Activated T-cell treated with anti-CD3 and anti-CD28 coated beads, Interleukin-2, amount 50 U/mL, for 4 hours (primary cell): ENCODE measurements around the gene OCEL1. TPM values are rescaled to one million over a fixed set of nuclear protein-coding genes. Genes with fewer than 3 reads are reported as not detected.
A peak's percentile ranks its signal among the peaks of the same experiment; 100 is the strongest.
"Not testable (repeated sequence)": the region's sequence is repeated elsewhere in the genome, so short reads cannot be mapped to it uniquely, and the experiment has no call there.

Source experiments
- ATAC-seq, 2 donors: fragments of 200-7000 bp; cut with Tn5 transposase; one replicate each; pipeline ENCODE4 v1.10.0; 2021
- DNase-seq: peaks from one replicate; pipeline ENCODE4 v3.0.0-alpha.2; 2020
- H3K27me3 Mint-ChIP-seq: one replicate; pipeline ENCODE4 v1.8.0; 2021; ENCODE audit warnings: low read depth, mixed read lengths
- H3K36me3 Mint-ChIP-seq: one replicate; pipeline ENCODE4 v1.8.0; 2022; ENCODE audit warnings: mixed read lengths; ENCODE audit not compliant: insufficient read depth
- H3K4me1 Mint-ChIP-seq: one replicate; pipeline ENCODE4 v1.8.0; 2021; ENCODE audit warnings: low read depth, mixed read lengths
- H3K4me3 Mint-ChIP-seq: one replicate; pipeline ENCODE4 v1.8.0; 2021; ENCODE audit warnings: mild to moderate bottlenecking, moderate library complexity, mixed read lengths
- H3K9me3 Mint-ChIP-seq: one replicate; pipeline ENCODE4 v1.8.0; 2021; ENCODE audit warnings: mixed read lengths
- total RNA-seq, 3 donors: library from RNA; stranded (reverse); gene quantifications; one replicate each; pipeline ENCODE4 v1.2.1, GENCODE V29; 2021

The OCEL1 gene
- total RNA-seq, 3 donors from 2014 or later: 5.0 to 8.0 (median 5.4) TPM

DNA sequence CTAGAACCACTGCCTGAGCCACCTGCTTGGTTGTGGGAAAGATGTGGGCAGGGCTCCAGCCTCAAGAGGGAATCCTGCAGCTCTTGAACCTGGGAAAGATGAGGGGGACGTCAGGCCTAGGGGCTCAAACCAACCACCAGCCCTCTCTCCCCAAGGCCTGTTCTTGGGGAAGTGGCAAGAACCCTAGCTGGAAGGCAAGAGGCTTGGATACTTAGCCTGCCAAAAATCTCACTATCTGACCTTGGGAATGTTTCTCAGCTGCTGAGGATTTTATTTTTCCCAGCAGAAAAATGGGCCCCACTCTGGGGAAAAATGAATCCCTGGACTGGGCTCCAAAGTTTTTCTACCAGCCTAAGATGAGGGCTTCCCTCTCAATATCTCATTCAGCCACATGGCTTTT lies 33.9 kb downstream of the OCEL1 start:
- Mint-ChIP-seq H3K4me1 (peaks cover 13% of the 10 kb centered on the region), H3K36me3 (no peaks in the 10 kb centered on the region), H3K27me3 (no peaks in the 10 kb centered on the region), H3K4me3 (no peak overlapping the region), H3K9me3 (no peaks in the 10 kb centered on the region)
- no peak for ATAC-seq
- DNase-seq: no peak

DNA sequence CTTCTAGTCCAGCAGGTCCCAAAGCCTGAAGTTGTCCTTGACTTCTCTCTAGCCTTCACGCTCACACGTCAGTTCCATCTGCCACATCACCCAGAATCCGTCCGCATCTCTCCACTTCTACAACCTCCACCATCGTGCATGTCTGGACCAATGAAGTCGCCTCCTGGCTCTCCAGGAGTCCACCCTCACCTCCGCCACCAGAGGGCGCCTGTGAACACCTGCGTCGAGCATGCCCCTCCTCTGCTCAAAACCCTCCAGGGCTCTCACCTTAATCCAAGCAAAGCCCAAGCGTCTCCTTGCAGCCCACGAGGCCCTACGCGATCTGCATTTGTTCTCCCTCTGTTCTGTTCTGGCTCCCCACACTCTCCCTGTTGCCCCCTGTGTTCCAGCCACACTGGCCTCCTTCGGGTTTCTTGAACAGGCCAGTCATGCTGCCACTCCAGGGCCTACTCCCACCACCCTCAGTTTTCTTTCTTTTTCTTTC lies 34.9 kb downstream of the OCEL1 start:
- H3K9me3 Mint-ChIP-seq: no peaks in the 10 kb centered on the region
- H3K4me3 Mint-ChIP-seq: no peak overlapping the region
- DNase-seq (peak; percentile 88), ATAC-seq (peak; percentile 100)
- H3K27me3 Mint-ChIP-seq: no peaks in the 10 kb centered on the region
- H3K36me3 Mint-ChIP-seq: no peaks in the 10 kb centered on the region
- H3K4me1 Mint-ChIP-seq: peaks cover 13% of the 10 kb centered on the region

DNA sequence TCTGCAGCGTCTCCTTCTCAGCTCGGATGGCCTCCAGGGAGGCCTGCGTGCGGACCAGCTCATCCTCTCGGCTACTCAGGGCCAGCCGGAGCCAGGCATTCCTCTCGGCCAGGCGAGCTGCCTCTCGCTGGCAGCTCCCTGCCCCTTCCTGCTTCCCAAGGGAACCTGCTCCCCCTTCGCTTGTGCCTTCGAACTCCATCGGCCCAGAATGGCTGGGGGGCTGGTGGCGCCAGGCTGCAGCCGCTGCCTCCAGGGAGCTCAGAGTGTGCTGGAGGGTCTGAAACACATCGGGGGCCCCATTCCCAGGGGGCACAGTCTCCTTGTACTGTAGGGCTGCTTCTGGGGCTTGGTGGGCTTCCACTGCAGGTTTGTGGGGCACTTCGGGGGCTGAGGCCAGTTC lies 36.5 kb downstream of the OCEL1 start:
- no peak overlapping the region for H3K4me3 Mint-ChIP-seq

DNA sequence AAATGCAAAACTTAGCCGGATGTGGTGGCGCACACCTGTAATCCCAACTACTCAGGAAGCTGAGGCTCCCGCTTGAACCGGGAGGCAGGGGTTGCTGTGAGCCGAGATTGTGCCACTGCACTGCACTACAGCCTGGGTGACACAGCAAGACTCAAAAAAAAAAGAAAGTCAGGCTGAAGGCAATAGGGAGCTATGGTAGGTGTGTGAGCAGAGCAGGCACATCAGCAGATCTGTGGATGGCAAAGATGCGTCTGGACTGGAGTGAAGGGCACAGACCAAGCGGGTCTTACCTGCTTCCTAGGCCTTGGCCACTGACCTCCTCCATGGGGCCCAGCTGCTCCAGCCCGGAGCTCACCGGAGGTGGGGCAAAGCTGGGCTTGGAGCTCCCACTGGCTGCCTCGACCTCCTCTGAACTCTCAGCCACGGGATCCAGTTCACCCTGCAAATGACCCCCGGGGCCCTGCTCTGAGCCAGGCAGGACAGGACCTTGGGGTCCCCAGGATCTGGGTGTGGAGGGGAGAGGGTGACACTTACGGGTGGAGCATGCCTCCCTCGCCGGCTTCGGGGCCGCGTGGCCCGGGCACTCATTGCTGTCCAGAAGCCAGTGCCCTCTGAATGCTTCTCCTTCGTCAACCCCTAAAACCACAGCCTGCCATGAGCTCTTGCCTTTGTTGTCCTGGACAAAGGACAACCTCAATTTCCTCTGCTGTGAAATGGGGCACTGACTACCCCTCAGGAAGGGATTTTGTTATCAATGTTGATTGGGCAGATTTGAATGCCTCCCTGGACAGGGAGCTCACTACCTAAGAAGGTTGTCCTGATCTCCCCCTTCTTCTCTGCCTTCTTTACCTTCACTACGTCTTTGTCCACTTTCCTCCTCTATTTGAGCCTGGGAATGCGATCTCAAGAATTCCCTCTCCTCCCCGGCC lies 38.0 kb downstream of the OCEL1 start:
- ATAC-seq (no peak), DNase-seq (no peak)
- H3K27me3 Mint-ChIP-seq: no peaks in the 10 kb centered on the region
- peaks cover 4% of the 10 kb centered on the region for H3K9me3 Mint-ChIP-seq
- no peaks in the 10 kb centered on the region for H3K36me3 Mint-ChIP-seq
- no peak overlapping the region for H3K4me3 Mint-ChIP-seq
- H3K4me1 Mint-ChIP-seq: peaks cover 30% of the 10 kb centered on the region

More for the DNA sequence above, 36.5 kb downstream of the OCEL1 start:
- ATAC-seq: no peak
- H3K27me3 Mint-ChIP-seq: no peaks in the 10 kb centered on the region
- no peak for DNase-seq
- H3K9me3 Mint-ChIP-seq: peaks cover 4% of the 10 kb centered on the region
- H3K36me3 Mint-ChIP-seq: no peaks in the 10 kb centered on the region
- H3K4me1 Mint-ChIP-seq: peaks cover 22% of the 10 kb centered on the region

DNA sequence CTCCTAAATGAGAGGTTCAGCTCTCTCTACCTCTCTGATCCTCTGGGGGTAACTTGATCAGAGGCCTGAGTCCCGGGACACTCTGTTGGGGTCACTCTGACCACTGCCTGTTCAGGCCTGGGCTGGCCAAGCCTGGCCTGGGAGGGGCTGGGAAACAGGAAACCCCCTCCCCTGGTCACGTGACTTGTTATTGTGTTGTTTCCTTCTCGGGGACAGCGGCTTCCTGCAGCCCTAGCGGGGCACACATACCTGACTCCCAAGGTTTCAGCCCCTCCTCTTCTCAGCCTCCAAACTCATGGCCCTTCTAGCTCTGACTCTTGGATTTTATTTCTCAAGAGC lies 38.6 kb downstream of the OCEL1 start, which contains the start of gene USHBP1:
TSS of gene USHBP1 (minus strand) at position 105 of the 339 bp plus-strand sequence. CDS start 446 bp downstream, outside the sequence.
- Mint-ChIP-seq H3K9me3 (peaks cover 4% of the 10 kb centered on the region), H3K27me3 (no peaks in the 10 kb centered on the region), H3K4me3 (no peak within 1 kb of the TSS), H3K4me1 (peaks cover 30% of the 10 kb centered on the region), H3K36me3 (no peaks in the 10 kb centered on the region)
- no peak for DNase-seq
- no peak for ATAC-seq

DNA sequence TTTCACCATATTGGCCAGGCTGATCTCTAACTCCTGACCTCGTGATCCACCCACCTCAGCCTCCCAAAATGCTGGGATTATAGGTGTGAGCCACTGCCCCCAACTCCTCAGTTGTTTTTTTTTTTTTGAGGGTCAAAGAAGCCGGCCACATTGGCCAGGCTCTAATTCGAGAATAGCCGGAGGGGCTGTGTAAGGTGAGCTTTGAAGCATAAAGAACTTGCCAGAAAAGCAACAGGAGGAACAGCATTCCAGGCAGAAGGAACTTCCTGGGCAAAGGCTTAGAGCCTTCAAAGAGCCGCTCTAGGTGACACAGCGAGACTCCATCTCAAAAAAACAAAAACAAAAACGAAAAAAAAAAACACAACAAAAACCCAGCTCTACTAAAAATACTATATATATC lies 40.0 kb downstream of the OCEL1 start:
- H3K36me3 Mint-ChIP-seq: peaks cover 2% of the 10 kb centered on the region
- H3K4me1 Mint-ChIP-seq: peaks cover 24% of the 10 kb centered on the region
- H3K4me3 Mint-ChIP-seq: no peak overlapping the region
- ATAC-seq (no peak), DNase-seq (no peak)
- no peaks in the 10 kb centered on the region for H3K27me3 Mint-ChIP-seq
- H3K9me3 Mint-ChIP-seq: peaks cover 4% of the 10 kb centered on the region

DNA sequence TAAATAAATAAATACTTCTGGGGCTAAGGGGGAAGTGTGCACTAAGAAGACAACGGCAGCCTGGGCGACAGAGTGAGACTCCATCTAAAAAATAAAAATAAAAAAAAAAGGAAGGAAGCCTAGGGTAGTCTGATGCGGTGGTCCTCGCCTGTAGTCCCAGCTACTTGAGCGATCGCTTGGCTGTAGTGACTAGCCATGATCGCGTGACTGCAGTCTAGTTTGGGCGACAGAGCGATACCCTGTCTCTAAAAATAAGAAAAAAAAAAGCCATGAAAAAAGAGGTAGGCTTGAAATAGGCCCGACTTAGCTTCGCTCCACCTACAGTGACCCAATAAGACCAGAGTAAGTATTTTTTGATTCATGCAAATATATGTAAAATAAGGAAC lies 40.6 kb downstream of the OCEL1 start:
- Mint-ChIP-seq H3K9me3 (peaks cover 4% of the 10 kb centered on the region), H3K4me3 (peak overlapping the region; percentile 93), H3K36me3 (peaks cover 6% of the 10 kb centered on the region), H3K4me1 (peaks cover 23% of the 10 kb centered on the region), H3K27me3 (no peaks in the 10 kb centered on the region)
- DNase-seq (no peak), ATAC-seq (no peak)

DNA sequence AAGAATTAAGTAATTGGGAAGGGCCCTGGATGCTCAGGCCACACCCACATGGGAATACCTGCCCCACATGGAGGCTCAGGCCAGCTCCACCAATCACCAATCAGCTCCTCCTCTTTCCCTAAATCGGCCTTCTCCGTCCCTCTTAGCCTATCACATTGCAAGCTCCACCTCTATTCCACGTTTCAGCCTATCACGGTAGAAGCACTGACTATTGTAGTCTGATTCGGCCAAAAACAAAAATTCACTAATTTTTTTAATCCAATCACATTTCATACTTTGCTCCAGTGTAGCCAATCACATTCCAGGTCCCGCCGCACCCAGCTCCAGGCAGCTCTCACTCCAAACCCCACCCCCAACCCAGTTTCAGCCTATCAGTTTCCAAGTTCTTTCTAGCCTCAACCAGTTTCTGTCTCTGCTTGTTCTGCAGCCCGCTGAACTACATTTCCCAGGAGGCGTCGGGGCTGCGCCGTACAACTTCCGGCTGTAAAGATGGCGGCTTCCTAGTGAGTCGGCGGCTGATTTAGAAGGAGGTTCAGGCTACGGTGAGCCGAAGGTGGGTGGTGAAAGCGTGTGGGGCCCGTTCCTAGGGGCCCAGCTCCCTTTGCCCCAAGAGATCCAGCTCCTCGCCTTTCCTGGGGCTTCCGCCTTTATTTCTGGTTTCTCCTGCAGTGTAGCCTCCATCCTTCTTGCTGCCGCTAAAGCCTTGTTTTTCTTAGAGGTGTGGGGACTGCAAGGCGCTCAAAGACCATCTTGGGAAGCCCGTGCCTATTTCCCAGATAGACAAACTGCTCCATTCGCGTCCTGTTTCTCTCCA lies 41.2 kb downstream of the OCEL1 start, which contains the start of gene BABAM1:
TSS of gene BABAM1 (plus strand) at position 469 of the 814 bp plus-strand sequence. CDS start 1,364 bp downstream, outside the sequence.
- ATAC-seq (peak; percentile 95 to 97), DNase-seq (peak; percentile 88)
- H3K4me3 Mint-ChIP-seq: peak within 1 kb of the TSS; percentile 93
- peaks cover 7% of the 10 kb centered on the region for H3K36me3 Mint-ChIP-seq
- no peaks in the 10 kb centered on the region for H3K27me3 Mint-ChIP-seq
- peaks cover 4% of the 10 kb centered on the region for H3K9me3 Mint-ChIP-seq
- peaks cover 23% of the 10 kb centered on the region for H3K4me1 Mint-ChIP-seq

DNA sequence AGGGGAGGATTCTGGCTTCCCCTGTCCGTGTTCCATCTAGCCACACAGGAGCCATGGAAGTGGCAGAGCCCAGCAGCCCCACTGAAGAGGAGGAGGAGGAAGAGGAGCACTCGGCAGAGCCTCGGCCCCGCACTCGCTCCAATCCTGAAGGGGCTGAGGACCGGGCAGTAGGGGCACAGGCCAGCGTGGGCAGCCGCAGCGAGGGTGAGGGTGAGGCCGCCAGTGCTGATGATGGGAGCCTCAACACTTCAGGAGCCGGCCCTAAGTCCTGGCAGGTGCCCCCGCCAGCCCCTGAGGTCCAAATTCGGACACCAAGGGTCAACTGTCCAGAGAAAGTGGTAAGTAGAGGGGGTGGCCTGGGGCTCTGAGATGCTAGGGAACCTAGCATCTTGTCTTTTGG lies 42.7 kb downstream of the OCEL1 start:
- Mint-ChIP-seq H3K27me3 (no peaks in the 10 kb centered on the region), H3K36me3 (peaks cover 7% of the 10 kb centered on the region), H3K4me1 (peaks cover 21% of the 10 kb centered on the region), H3K9me3 (peaks cover 4% of the 10 kb centered on the region), H3K4me3 (peak overlapping the region; percentile 93)
- ATAC-seq (no peak), DNase-seq (no peak)

DNA sequence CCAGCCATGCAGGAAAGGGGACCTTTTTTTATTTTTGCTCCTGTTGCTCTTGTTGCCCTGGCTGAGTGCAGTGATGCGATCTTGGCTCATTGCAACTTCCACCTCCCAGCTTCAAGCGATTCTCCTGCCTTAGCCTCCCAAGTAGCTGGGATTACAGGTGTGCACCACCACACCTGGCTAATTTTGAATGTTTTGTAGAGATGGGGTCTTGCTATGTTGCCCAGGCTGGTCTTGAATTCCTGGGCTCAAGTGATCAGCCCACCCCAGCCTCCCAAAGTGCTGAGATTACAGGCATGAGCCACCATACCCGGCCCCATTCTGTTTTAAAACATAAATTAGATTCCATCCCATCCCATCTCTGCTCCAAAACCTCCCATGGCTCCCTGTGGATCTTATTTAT lies 48.9 kb downstream of the OCEL1 start:
- H3K4me3 Mint-ChIP-seq, ATAC-seq, H3K4me1 Mint-ChIP-seq, DNase-seq, H3K9me3 Mint-ChIP-seq, H3K27me3 Mint-ChIP-seq: not testable (repeated sequence)
- peaks cover 28% of the 10 kb centered on the region for H3K36me3 Mint-ChIP-seq

DNA sequence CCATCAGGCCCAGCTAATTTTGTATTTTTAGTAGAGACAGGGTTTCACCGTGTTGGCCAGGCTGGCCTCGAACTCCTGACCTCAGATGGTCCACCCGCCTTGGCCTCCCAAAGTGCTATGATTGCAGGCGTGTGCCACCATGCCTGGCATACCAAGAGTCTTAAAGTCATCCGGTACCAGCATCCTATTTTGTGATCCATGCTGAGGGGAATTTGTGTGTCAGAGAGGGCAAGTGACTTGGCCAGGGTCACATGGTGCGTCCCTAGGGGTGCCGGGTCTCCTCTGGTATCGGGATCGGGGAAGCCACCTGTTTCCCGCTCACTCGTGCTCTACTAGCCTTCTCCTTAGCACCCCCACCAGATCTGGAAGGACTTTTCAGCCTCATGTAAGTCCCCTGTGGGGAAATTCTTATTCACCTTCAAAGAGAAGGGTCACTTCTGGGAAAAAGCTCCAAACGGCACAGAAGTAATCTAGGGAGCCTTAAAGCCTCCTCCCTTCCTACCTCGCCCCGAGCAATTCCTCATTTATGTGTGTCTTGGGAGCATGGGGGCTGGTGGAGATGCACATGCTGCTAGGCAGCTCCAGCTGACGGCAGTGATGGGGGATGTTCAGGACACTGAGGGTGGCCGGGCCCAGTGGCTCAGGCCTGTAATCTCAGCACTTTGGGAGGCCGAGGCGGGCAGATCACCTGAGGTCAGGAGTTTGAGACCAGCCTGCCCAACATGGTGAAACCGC lies 49.6 kb downstream of the OCEL1 start:
- Mint-ChIP-seq H3K27me3 (no peaks in the 10 kb centered on the region), H3K4me3 (no peak overlapping the region), H3K36me3 (peaks cover 26% of the 10 kb centered on the region), H3K4me1 (no peaks in the 10 kb centered on the region), H3K9me3 (no peaks in the 10 kb centered on the region)
- no peak for ATAC-seq
- DNase-seq: no peak
